Measurements from ENCODE around the gene SYCP2.

SYCP2 gene

DNA sequence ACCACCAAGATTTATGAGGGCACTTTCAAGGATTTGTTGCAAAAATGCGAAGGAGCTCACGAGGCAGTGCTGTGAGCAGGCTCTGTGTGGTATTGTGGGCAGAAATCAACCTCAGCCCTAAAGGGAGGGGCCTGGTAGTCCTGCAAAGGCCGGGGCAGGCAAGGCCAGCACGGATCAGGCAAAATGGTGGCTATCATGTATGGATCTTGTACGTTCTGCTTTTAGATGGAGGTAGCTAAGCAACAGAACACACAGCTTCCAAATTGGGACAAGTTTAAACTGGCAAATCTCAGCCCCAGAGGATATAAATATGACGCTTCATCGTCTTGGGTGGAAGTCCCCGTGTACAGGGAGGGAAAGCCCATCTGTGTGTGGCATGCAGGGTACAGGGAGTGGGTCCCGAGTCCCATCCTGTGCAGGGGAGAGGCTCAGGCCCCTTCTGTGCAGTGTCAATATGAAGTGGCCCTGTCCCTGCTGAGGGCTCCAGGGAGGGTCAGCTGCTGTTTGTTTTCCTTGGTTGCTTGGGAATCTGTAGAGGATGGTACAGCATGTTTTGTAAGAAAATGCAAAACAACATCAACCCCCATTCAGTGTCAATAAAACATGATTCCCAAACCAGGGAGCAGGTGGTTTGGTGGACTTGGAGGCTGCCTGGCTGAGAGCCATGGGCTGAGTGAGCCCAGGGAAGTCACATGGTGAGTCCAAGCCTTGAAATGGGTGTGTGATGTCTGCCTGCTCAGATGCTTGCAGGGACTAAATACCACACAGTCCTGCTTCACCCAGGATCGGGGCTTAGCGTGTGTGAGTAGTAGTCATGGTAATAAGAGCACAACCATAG is 113.0 kb downstream of the SYCP2 start:
- H3K4me1 ChIP-seq (ENCODE audit: control insufficient read depth, insufficient read depth, low read depth, low read length) = no peaks in the 10 kb centered on the region
- H3K27me3 ChIP-seq (ENCODE audit: control insufficient read depth in 1 of 2, insufficient read depth in 1 of 2, low read length in 2 of 2) = peaks cover 0 to 24% of the 10 kb centered on the region in 2 experiments
- no peak overlapping the region for H3K23ac ChIP-seq (ENCODE audit: low read length in 2 of 2)
- H4K91ac ChIP-seq (ENCODE audit: low read length) = no peak overlapping the region
- no peak overlapping the region for H2AFZ ChIP-seq (ENCODE audit: low read depth, low read length)
- H3K36me3 ChIP-seq (ENCODE audit: control insufficient read depth in 1 of 2, insufficient read depth in 2 of 2, low read depth in 1 of 2, low read length in 2 of 2) = no peaks in the 10 kb centered on the region
- H4K8ac ChIP-seq (ENCODE audit: low read length) = no peak overlapping the region
- no peak overlapping the region for H2BK120ac ChIP-seq (ENCODE audit: low read depth, low read length)
- H3K14ac ChIP-seq (ENCODE audit: low read length in 2 of 2) = no peak overlapping the region
- no peaks in the 10 kb centered on the region for H3K9me3 ChIP-seq (ENCODE audit: control insufficient read depth, low read length)
- no peak overlapping the region for H2BK12ac ChIP-seq (ENCODE audit: low read length in 2 of 2)
- H2BK15ac ChIP-seq (ENCODE audit: low read depth, poor library complexity, severe bottlenecking) = no peak overlapping the region
- H3K27ac ChIP-seq (ENCODE audit: low read length, poor library complexity, severe bottlenecking) = no peak overlapping the region
- H3K9ac ChIP-seq (ENCODE audit: low read length) = no peak overlapping the region
- 60% methylated on average over 11 of the region's 11 CpGs for WGBS
- no peak overlapping the region for H3K4ac ChIP-seq (ENCODE audit: low read depth in 1 of 2, low read length in 2 of 2)
- H3K4me3 ChIP-seq (ENCODE audit: insufficient read depth in 1 of 2, low read depth in 1 of 2, low read length in 2 of 2) = no peak overlapping the region
- no peaks in the 10 kb centered on the region for H3K79me1 ChIP-seq (replicated peaks; ENCODE audit: low read length, poor library complexity, severe bottlenecking)
- DNase-seq = no peak
- no peak overlapping the region for H2BK5ac ChIP-seq (ENCODE audit: low read depth, low read length, poor library complexity, severe bottlenecking)
- H3K18ac ChIP-seq (ENCODE audit: low read depth in 1 of 2, low read length in 2 of 2) = no peak overlapping the region
- H2AK5ac ChIP-seq (ENCODE audit: low read length, severe bottlenecking) = no peak overlapping the region
- H3K4me2 ChIP-seq (ENCODE audit: low read length, poor library complexity, severe bottlenecking) = no peak overlapping the region

DNA sequence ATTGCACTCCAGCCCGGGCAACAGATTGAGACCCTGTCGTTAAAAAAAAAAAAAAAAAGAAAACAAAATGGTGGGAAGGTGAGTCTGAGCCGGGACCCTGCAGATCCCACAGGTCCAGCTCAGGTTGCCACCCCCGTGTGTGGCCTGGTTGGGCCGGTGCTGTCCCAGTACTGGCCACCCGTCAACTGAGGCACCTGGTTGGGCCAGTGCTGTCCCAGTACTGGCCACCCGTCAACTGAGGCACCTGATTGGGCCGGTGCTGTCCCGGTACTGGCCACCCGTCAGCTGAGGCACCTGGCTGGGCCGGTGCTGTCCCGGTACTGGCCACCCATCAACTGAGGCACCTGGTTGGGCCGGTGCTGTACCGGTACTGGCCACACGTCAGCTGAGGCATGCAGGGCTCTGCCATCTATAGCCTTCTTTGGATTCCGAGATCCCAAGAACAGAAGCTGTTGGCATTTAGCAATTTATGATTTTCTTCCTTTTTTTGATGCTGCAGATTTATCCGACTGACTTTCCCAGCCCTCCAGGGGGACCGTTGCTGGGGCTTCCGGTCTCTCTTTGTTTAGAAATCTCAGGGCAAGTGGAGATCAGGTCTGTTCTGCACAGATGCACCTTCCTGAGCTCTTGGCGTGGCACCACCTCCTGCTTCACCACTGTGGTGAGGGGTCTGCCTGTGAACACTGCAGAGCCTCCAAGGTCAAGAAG is 113.8 kb downstream of the SYCP2 start:
- H4K91ac ChIP-seq (ENCODE audit: low read length) = no peak overlapping the region
- H3K23ac ChIP-seq (ENCODE audit: low read length in 2 of 2) = no peak overlapping the region
- H3K9me3 ChIP-seq (ENCODE audit: control insufficient read depth, low read length) = no peaks in the 10 kb centered on the region
- H3K36me3 ChIP-seq (ENCODE audit: control insufficient read depth in 1 of 2, insufficient read depth in 2 of 2, low read depth in 1 of 2, low read length in 2 of 2) = no peaks in the 10 kb centered on the region
- no peak overlapping the region for H3K9ac ChIP-seq (ENCODE audit: low read length)
- no peaks in the 10 kb centered on the region for H3K4me1 ChIP-seq (ENCODE audit: control insufficient read depth, insufficient read depth, low read depth, low read length)
- no peak overlapping the region for H2BK120ac ChIP-seq (ENCODE audit: low read depth, low read length)
- DNase-seq = no peak
- H2AFZ ChIP-seq (ENCODE audit: low read depth, low read length) = no peak overlapping the region
- H3K79me1 ChIP-seq (replicated peaks; ENCODE audit: low read length, poor library complexity, severe bottlenecking) = no peaks in the 10 kb centered on the region
- H2BK15ac ChIP-seq (ENCODE audit: low read depth, poor library complexity, severe bottlenecking) = no peak overlapping the region
- no peak overlapping the region for H4K8ac ChIP-seq (ENCODE audit: low read length)
- no peak overlapping the region for H3K4ac ChIP-seq (ENCODE audit: low read depth in 1 of 2, low read length in 2 of 2)
- H3K14ac ChIP-seq (ENCODE audit: low read length in 2 of 2) = no peak overlapping the region
- no peak overlapping the region for H2BK5ac ChIP-seq (ENCODE audit: low read depth, low read length, poor library complexity, severe bottlenecking)
- H2BK12ac ChIP-seq (ENCODE audit: low read length in 2 of 2) = no peak overlapping the region
- WGBS = 78% methylated on average over 20 of the region's 20 CpGs
- H3K27me3 ChIP-seq (ENCODE audit: control insufficient read depth in 1 of 2, insufficient read depth in 1 of 2, low read length in 2 of 2) = peaks cover 0 to 30% of the 10 kb centered on the region in 2 experiments
- H2AK5ac ChIP-seq (ENCODE audit: low read length, severe bottlenecking) = no peak overlapping the region
- H3K27ac ChIP-seq (ENCODE audit: low read length, poor library complexity, severe bottlenecking) = no peak overlapping the region
- H3K4me3 ChIP-seq (ENCODE audit: insufficient read depth in 1 of 2, low read depth in 1 of 2, low read length in 2 of 2) = no peak overlapping the region
- no peak overlapping the region for H3K18ac ChIP-seq (ENCODE audit: low read depth in 1 of 2, low read length in 2 of 2)
- no peak overlapping the region for H3K4me2 ChIP-seq (ENCODE audit: low read length, poor library complexity, severe bottlenecking)

DNA sequence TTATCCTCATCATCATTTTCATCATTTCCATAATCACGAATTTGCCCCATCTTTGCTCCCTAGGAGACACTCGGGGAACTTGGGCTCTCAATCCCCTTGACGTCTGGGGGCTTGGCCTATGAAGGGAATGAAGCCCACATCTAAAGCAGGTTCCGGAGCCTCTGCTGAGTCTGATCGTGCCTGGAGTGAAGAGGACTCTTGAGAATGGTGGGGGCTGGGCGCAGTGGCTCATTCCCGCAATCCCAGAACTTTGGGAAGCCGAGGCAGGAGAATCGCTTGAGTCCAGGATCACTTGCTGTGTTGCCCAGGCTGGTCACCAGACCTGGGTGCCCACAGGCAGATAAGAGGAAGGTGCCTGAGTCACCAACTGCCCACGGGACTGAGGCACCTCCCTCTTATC is 114.5 kb downstream of the SYCP2 start:
- 67% methylated on average over 9 of the region's 10 CpGs for WGBS
- H3K4me3 ChIP-seq (ENCODE audit: insufficient read depth in 1 of 2, low read depth in 1 of 2, low read length in 2 of 2) = no peak overlapping the region
- no peak overlapping the region for H2BK15ac ChIP-seq (ENCODE audit: low read depth, poor library complexity, severe bottlenecking)
- no peak overlapping the region for H2BK120ac ChIP-seq (ENCODE audit: low read depth, low read length)
- no peak overlapping the region for H2BK12ac ChIP-seq (ENCODE audit: low read length in 2 of 2)
- H4K91ac ChIP-seq (ENCODE audit: low read length) = no peak overlapping the region
- no peak overlapping the region for H3K9ac ChIP-seq (ENCODE audit: low read length)
- H3K79me1 ChIP-seq (replicated peaks; ENCODE audit: low read length, poor library complexity, severe bottlenecking) = no peaks in the 10 kb centered on the region
- no peaks in the 10 kb centered on the region for H3K36me3 ChIP-seq (ENCODE audit: control insufficient read depth in 1 of 2, insufficient read depth in 2 of 2, low read depth in 1 of 2, low read length in 2 of 2)
- H2AFZ ChIP-seq (ENCODE audit: low read depth, low read length) = no peak overlapping the region
- H2AK5ac ChIP-seq (ENCODE audit: low read length, severe bottlenecking) = no peak overlapping the region
- H4K8ac ChIP-seq (ENCODE audit: low read length) = no peak overlapping the region
- no peaks in the 10 kb centered on the region for H3K4me1 ChIP-seq (ENCODE audit: control insufficient read depth, insufficient read depth, low read depth, low read length)
- H3K18ac ChIP-seq (ENCODE audit: low read depth in 1 of 2, low read length in 2 of 2) = no peak overlapping the region
- H3K14ac ChIP-seq (ENCODE audit: low read length in 2 of 2) = no peak overlapping the region
- H3K27ac ChIP-seq (ENCODE audit: low read length, poor library complexity, severe bottlenecking) = no peak overlapping the region
- no peak overlapping the region for H3K4ac ChIP-seq (ENCODE audit: low read depth in 1 of 2, low read length in 2 of 2)
- peaks cover 0 to 36% of the 10 kb centered on the region in 2 experiments for H3K27me3 ChIP-seq (ENCODE audit: control insufficient read depth in 1 of 2, insufficient read depth in 1 of 2, low read length in 2 of 2)
- H3K9me3 ChIP-seq (ENCODE audit: control insufficient read depth, low read length) = no peaks in the 10 kb centered on the region
- DNase-seq = no peak
- H2BK5ac ChIP-seq (ENCODE audit: low read depth, low read length, poor library complexity, severe bottlenecking) = no peak overlapping the region
- H3K23ac ChIP-seq (ENCODE audit: low read length in 2 of 2) = no peak overlapping the region
- no peak overlapping the region for H3K4me2 ChIP-seq (ENCODE audit: low read length, poor library complexity, severe bottlenecking)

DNA sequence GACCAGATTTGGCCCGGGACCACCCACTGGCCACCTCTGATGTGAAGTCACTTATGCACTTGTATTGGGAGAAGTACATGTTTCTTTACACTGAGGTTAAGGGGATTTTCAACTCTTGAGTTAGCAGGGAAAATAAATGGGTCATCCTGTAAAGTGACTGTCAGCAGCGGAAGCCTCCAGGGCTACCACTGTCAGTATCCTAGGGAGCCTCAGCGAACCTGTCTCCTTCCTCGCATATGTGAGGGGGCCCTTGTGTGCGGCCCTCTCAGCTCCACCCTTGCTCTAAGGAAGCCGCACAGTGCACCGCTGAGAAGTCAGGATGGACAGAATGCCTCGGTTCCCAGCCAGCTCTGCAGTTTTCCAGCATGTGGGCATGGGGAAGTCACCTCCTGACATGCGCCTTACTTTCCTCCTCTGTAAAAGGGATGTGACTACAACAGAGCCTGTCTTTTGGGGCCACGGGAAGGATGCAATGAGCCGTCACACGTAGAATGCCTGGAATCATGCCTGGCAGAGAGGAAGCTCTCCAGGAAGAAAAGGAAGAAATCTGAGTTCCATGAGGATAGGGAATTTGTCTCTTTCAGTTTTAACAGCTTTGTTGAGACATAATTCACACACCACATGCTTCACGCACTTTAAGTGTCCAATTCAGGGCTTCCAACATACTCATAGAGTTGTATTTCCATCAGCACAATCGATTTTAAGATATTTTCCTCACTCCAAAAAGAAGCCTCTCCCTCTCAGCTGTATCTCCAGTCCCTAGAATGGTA is 115.4 kb downstream of the SYCP2 start:
- Histone ChIP-seq H3K9ac (ENCODE audit: low read length) (no peak overlapping the region), H2BK120ac (ENCODE audit: low read depth, low read length) (no peak overlapping the region), H3K4me2 (ENCODE audit: low read length, poor library complexity, severe bottlenecking) (no peak overlapping the region), H3K4me3 (ENCODE audit: insufficient read depth in 1 of 2, low read depth in 1 of 2, low read length in 2 of 2) (no peak overlapping the region), H3K27ac (ENCODE audit: low read length, poor library complexity, severe bottlenecking) (no peak overlapping the region), H2AK5ac (ENCODE audit: low read length, severe bottlenecking) (no peak overlapping the region), H3K4me1 (ENCODE audit: control insufficient read depth, insufficient read depth, low read depth, low read length) (no peaks in the 10 kb centered on the region), H3K9me3 (ENCODE audit: control insufficient read depth, low read length) (no peaks in the 10 kb centered on the region), H3K36me3 (ENCODE audit: control insufficient read depth in 1 of 2, insufficient read depth in 2 of 2, low read depth in 1 of 2, low read length in 2 of 2) (no peaks in the 10 kb centered on the region), H2BK12ac (ENCODE audit: low read length in 2 of 2) (no peak overlapping the region), H3K23ac (ENCODE audit: low read length in 2 of 2) (no peak overlapping the region), H3K79me1 (replicated peaks; ENCODE audit: low read length, poor library complexity, severe bottlenecking) (no peaks in the 10 kb centered on the region), H4K91ac (ENCODE audit: low read length) (no peak overlapping the region), H4K8ac (ENCODE audit: low read length) (no peak overlapping the region), H3K18ac (ENCODE audit: low read depth in 1 of 2, low read length in 2 of 2) (no peak overlapping the region), H3K27me3 (ENCODE audit: control insufficient read depth in 1 of 2, insufficient read depth in 1 of 2, low read length in 2 of 2) (peaks cover 0 to 37% of the 10 kb centered on the region in 2 experiments), H3K4ac (ENCODE audit: low read depth in 1 of 2, low read length in 2 of 2) (no peak overlapping the region), H3K14ac (ENCODE audit: low read length in 2 of 2) (no peak overlapping the region), H2BK15ac (ENCODE audit: low read depth, poor library complexity, severe bottlenecking) (no peak overlapping the region), H2AFZ (ENCODE audit: low read depth, low read length) (no peak overlapping the region), H2BK5ac (ENCODE audit: low read depth, low read length, poor library complexity, severe bottlenecking) (no peak overlapping the region)
- WGBS = 74% methylated on average over 14 of the region's 14 CpGs
- DNase-seq = no peak

Data from mesenchymal stem cell (in vitro differentiated cells and primary cell).